Liver (tissue), 9 donors: ENCODE results near the gene MYO18B. TPM values are rescaled to one million over a fixed set of nuclear protein-coding genes. Genes with fewer than 3 reads are reported as not detected.

Experiments
- DNase-seq: peaks from one replicate; pipeline ENCODE4 v3.0.0-alpha.2; 2017; ENCODE audit warnings: low spot score
- H3K27ac ChIP-seq, 2 donors: one replicate each; pipeline ENCODE4 v1.7.0; 2013; ENCODE audit warnings: inconsistent platforms in 2 of 2, low read length in 2 of 2, control low read depth in 1 of 2, low read depth in 1 of 2, mild to moderate bottlenecking in 1 of 2
- H3K27me3 ChIP-seq, 4 donors: one replicate each; pipeline versions ENCODE4 v1.6.1 to v1.7.0; 2013; ENCODE audit warnings: low read length in 3 of 4, inconsistent platforms in 1 of 4, mild to moderate bottlenecking in 1 of 4, moderate library complexity in 1 of 4; ENCODE audit not compliant: control insufficient read depth in 4 of 4, insufficient read depth in 4 of 4
- H3K36me3 ChIP-seq, 4 donors: one replicate each; pipeline versions ENCODE4 v1.6.1 to v1.7.0; 2013; ENCODE audit warnings: low read length in 3 of 4, mild to moderate bottlenecking in 3 of 4, low read depth in 1 of 4, moderate library complexity in 1 of 4; ENCODE audit not compliant: control insufficient read depth in 4 of 4, insufficient read depth in 3 of 4
- H3K4me1 ChIP-seq, 4 donors: one replicate each; pipeline versions ENCODE4 v1.6.1 to v1.7.0; 2013; ENCODE audit warnings: low read length in 3 of 4, mild to moderate bottlenecking in 3 of 4, moderate library complexity in 1 of 4; ENCODE audit not compliant: control insufficient read depth in 4 of 4, insufficient read depth in 4 of 4
- H3K4me3 ChIP-seq, 3 donors: one replicate each; pipeline versions ENCODE4 v1.6.1 to v1.7.0; 2013; ENCODE audit warnings: low read length in 3 of 3, control low read depth in 1 of 3, low read depth in 1 of 3, mild to moderate bottlenecking in 1 of 3
- H3K9ac ChIP-seq, 2 donors: one replicate each; pipeline ENCODE4 v1.7.0; 2013; ENCODE audit warnings: low read length in 2 of 2, mild to moderate bottlenecking in 2 of 2, moderate library complexity in 2 of 2, control low read depth in 1 of 2, low read depth in 1 of 2
- H3K9me3 ChIP-seq, 4 donors: one replicate each; pipeline versions ENCODE4 v1.6.1 to v1.7.0; 2013; ENCODE audit warnings: low read length in 3 of 4; ENCODE audit not compliant: control insufficient read depth in 4 of 4
- EGR1 ChIP-seq, 2 donors: IDR thresholded peaks; 2 replicates each; pipeline ENCODE4 v1.6.1; 2016 to 2018; ENCODE audit warnings: antibody characterized with exemption in 2 of 2, low read depth in 2 of 2
- FOXA1 ChIP-seq: IDR thresholded peaks from 2 replicates; pipeline ENCODE4 v1.6.1; 2016; ENCODE audit warnings: antibody characterized with exemption
- GABPA ChIP-seq, 2 donors: IDR thresholded peaks in 1 of 2; conservative IDR thresholded peaks in 1 of 2; 2 replicates each; pipeline ENCODE4 v1.6.1; 2016; ENCODE audit warnings: antibody characterized with exemption in 2 of 2, mild to moderate bottlenecking in 1 of 2, moderate library complexity in 1 of 2
- HNF4A ChIP-seq, 2 donors: conservative IDR thresholded peaks; 2 replicates each; pipeline ENCODE4 v1.6.1; 2016; ENCODE audit warnings: antibody characterized with exemption in 2 of 2, mild to moderate bottlenecking in 2 of 2
- HNF4G ChIP-seq: IDR thresholded peaks from 2 replicates; pipeline ENCODE4 v1.6.1; 2016; ENCODE audit warnings: antibody characterized with exemption
- JUND ChIP-seq, 2 donors: IDR thresholded peaks; 2 replicates each; pipeline ENCODE4 v1.6.1; 2016; ENCODE audit warnings: antibody characterized with exemption in 2 of 2
- MAX ChIP-seq: IDR thresholded peaks from 2 replicates; pipeline ENCODE4 v1.6.1; 2016; ENCODE audit warnings: antibody characterized with exemption
- RAD21 ChIP-seq, 2 donors: IDR thresholded peaks; 2 replicates each; pipeline ENCODE4 v1.6.1; 2016; ENCODE audit warnings: antibody characterized with exemption in 2 of 2, mild to moderate bottlenecking in 2 of 2
- RXRA ChIP-seq, 2 donors: IDR thresholded peaks; 2 replicates each; pipeline ENCODE4 v1.6.1; 2017 to 2018; ENCODE audit warnings: antibody characterized with exemption in 2 of 2, mild to moderate bottlenecking in 1 of 2
- SP1 ChIP-seq: IDR thresholded peaks from 2 replicates; pipeline ENCODE4 v1.6.1; 2018; ENCODE audit warnings: antibody characterized with exemption, mild to moderate bottlenecking
- YY1 ChIP-seq: IDR thresholded peaks from 2 replicates; pipeline ENCODE4 v1.6.1; 2016; ENCODE audit warnings: antibody characterized with exemption, mild to moderate bottlenecking
- ZBTB33 ChIP-seq: IDR thresholded peaks from 2 replicates; pipeline ENCODE4 v1.6.1; 2016; ENCODE audit warnings: antibody characterized with exemption
- WGBS: extraction: QIAGEN DNeasy Blood & Tissue Kit; methylation state at CpG from one replicate; pipeline ENCODE4 v1.1.7; 2013; 5-methylcytosine and 5-hydroxymethylcytosine counted together
- polyA plus RNA-seq, 2 donors: library from polyadenylated mRNA; stranded (reverse) in 1 of 2; unstranded in 1 of 2; fragments of 200-250 nt in 1 of 2; fragments of >200 nt in 1 of 2; fragmentation: Nextera tagmentation in 1 of 2; extraction: Ambion mirVana in 1 of 2; gene quantifications; one replicate each; pipeline versions ENCODE4 v1.2.1 to v1.2.3, GENCODE V29; 2013 to 2015
- total RNA-seq, 2 donors: library from RNA; depleted of rRNA; stranded (reverse); fragments of >200 nt; gene quantifications; one replicate each; pipeline ENCODE4 v1.2.3, GENCODE V29; 2014
- TF ChIP-seq, protein P1 (sequence below): fragments of 150-350 bp; IDR thresholded peaks from 2 replicates; pipeline ENCODE4 v1.5.1; 2017; ENCODE audit warnings: improper control_type of control experiment, low read depth, low read length; ENCODE audit not compliant: missing input control
- donor health status: healthy.
- donor health status: healthy.
- donor health status: healthy.
- donor health status: healthy.
- donor health status: healthy.

MYO18B gene
- total and polyA plus RNA-seq, 4 donors, result under 0.01 to 4.2 (median 0.02) TPM; not detected in 1

DNA sequence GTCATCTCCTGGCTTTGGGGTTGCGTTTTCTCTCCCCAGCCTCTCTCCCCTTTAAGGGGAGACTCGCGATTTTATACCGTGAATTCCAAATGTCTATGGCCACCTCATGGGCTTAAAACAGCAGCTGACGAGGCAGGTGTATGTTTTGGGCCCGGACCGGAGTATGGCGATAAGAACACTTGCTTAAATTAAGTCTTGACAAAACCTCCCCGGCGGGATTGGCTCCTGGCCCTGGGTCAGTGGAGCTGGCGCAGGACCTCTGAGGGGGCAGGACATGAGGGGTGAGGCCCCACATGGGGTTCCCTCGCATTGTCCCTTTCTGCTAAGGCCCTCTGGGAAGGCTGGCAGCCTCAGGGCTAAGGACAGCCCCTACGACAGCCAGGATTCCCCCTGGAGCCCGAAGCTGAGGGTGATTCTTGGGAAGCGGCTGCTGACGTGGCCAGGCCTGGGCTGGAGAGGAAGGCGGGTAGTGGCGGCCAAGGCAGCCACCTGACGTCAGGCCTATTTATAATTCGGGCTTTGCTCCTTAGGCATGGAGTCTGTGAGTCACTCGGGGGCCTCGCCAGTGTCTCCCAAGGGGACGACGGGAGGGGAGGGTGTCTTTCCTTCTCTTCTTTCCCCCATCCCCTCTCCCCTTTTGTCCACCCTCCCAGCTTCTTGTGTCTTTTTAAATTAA is 12.7 kb downstream of the MYO18B start:
- DNase-seq, result no peak
- TF ChIP-seq RAD21 (IDR thresholded peaks at IDR 0.05) (no peak), MAX (no peak), JUND (IDR thresholded peaks at IDR 0.05) (no peak), RXRA (IDR thresholded peaks at IDR 0.05) (no peak), YY1 (no peak), SP1 (no peak)
- TF ChIP-seq, protein P1, sequence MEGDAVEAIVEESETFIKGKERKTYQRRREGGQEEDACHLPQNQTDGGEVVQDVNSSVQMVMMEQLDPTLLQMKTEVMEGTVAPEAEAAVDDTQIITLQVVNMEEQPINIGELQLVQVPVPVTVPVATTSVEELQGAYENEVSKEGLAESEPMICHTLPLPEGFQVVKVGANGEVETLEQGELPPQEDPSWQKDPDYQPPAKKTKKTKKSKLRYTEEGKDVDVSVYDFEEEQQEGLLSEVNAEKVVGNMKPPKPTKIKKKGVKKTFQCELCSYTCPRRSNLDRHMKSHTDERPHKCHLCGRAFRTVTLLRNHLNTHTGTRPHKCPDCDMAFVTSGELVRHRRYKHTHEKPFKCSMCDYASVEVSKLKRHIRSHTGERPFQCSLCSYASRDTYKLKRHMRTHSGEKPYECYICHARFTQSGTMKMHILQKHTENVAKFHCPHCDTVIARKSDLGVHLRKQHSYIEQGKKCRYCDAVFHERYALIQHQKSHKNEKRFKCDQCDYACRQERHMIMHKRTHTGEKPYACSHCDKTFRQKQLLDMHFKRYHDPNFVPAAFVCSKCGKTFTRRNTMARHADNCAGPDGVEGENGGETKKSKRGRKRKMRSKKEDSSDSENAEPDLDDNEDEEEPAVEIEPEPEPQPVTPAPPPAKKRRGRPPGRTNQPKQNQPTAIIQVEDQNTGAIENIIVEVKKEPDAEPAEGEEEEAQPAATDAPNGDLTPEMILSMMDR, result no peak
- Histone ChIP-seq H3K9me3 (no peaks in the 10 kb centered on the region), H3K27me3 (no peaks in the 10 kb centered on the region), H3K36me3 (no peaks in the 10 kb centered on the region), H3K9ac (no peak overlapping the region), H3K4me3 (no peak overlapping the region), H3K27ac (no peak overlapping the region), H3K4me1 (no peaks in the 10 kb centered on the region)
- 80% methylated on average over 24 of the region's 24 CpGs for WGBS

DNA sequence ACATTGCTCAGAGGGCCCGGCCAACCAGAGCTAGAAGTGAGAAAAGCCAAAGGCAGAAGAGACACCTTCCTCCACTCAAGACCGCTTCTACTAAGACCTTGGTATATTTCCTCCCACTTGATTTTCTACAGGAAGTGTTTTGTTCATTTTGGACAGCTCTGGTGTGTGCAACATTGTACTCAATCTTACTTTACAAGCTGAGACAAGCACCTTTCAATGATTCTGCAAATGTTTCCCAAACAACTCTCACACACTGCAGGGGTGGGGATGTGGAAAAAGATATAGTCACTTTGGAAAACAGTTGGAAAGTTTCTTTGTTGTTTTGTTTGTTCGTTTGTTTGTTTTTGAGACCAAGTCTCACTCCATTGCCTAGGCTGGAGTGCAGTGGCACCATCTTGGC is 15.7 kb downstream of the MYO18B start:
- 75% methylated on average over 3 of the region's 3 CpGs for WGBS
- Histone ChIP-seq H3K27ac (no peak overlapping the region), H3K36me3 (no peaks in the 10 kb centered on the region), H3K4me3 (no peak overlapping the region), H3K9ac (no peak overlapping the region), H3K27me3 (no peaks in the 10 kb centered on the region), H3K9me3 (no peaks in the 10 kb centered on the region), H3K4me1 (no peaks in the 10 kb centered on the region)
- no peak for DNase-seq
- TF ChIP-seq GABPA (IDR thresholded peaks at IDR 0.05 in 1 of 2, conservative IDR thresholded peaks at IDR 0.05 in 1 of 2), result no peak
- TF ChIP-seq JUND (IDR thresholded peaks at IDR 0.05), result no peak
- TF ChIP-seq ZBTB33, result no peak
- no peak for TF ChIP-seq HNF4G
- TF ChIP-seq FOXA1, result no peak
- no peak for TF ChIP-seq HNF4A (conservative IDR thresholded peaks at IDR 0.05)
- TF ChIP-seq, protein P1, result no peak
- no peak for TF ChIP-seq EGR1 (IDR thresholded peaks at IDR 0.05; ENCODE audit: low read depth in 2 of 2)
